DND-41 (cell line): ENCODE measurements around the gene TIPRL.

Source experiments
- ATAC-seq: fragments of 200-7000 bp; cut with Tn5 transposase; 3 replicates; pipeline ENCODE4 v1.9.1; 2021; ENCODE audit warnings: low read depth; ENCODE audit not compliant: insufficient read depth
- DNase-seq: peaks from one replicate; pipeline ENCODE4 v3.0.0-alpha.2; 2020
- H2AFZ ChIP-seq: 2 replicates; pipeline ENCODE4 v1.6.0; 2012; ENCODE audit warnings: low read depth, low read length
- H3K27ac ChIP-seq: 2 replicates; pipeline ENCODE4 v1.5.1; 2012; ENCODE audit warnings: low read length, inconsistent platforms
- H3K27me3 ChIP-seq: fragments of 200-600 bp; sonication (generic); 2 replicates; pipeline ENCODE4 v1.6.0; 2012; ENCODE audit warnings: low read length, mild to moderate bottlenecking, inconsistent platforms; ENCODE audit not compliant: insufficient read depth, poor library complexity
- H3K36me3 ChIP-seq: 2 replicates; pipeline ENCODE4 v1.5.1; 2012; ENCODE audit warnings: low read length, inconsistent platforms; ENCODE audit not compliant: insufficient read depth
- H3K4me1 ChIP-seq: 2 replicates; pipeline ENCODE4 v1.5.1; 2012; ENCODE audit warnings: mild to moderate bottlenecking, low read length; ENCODE audit not compliant: insufficient read depth
- H3K4me2 ChIP-seq: 2 replicates; pipeline ENCODE4 v1.6.0; 2012; ENCODE audit warnings: mild to moderate bottlenecking, moderate library complexity, low read length, inconsistent platforms; ENCODE audit not compliant: insufficient read depth
- H3K4me3 ChIP-seq, 2 experiments: fragments of 200-600 bp in 1 of 2; shearing (Covaris generic) in 1 of 2; 2 replicates each; pipeline ENCODE4 v1.5.1; 2012 to 2016; ENCODE audit warnings: inconsistent platforms in 2 of 2, low read length in 2 of 2, mild to moderate bottlenecking in 2 of 2, low read depth in 1 of 2, moderate library complexity in 1 of 2
- H3K79me2 ChIP-seq: 2 replicates; pipeline ENCODE4 v1.6.0; 2012; ENCODE audit warnings: low read length, inconsistent platforms; ENCODE audit not compliant: insufficient read depth
- H3K9ac ChIP-seq: 2 replicates; pipeline ENCODE4 v1.6.0; 2012; ENCODE audit warnings: low read depth, mild to moderate bottlenecking, inconsistent platforms, low read length, moderate library complexity
- H3K9me3 ChIP-seq: 2 replicates; pipeline ENCODE4 v1.5.1; 2012; ENCODE audit warnings: low read length, moderate library complexity, mild to moderate bottlenecking, inconsistent platforms; ENCODE audit not compliant: insufficient read depth, severe bottlenecking
- H4K20me1 ChIP-seq: 2 replicates; pipeline ENCODE4 v1.6.0; 2012; ENCODE audit warnings: low read length; ENCODE audit not compliant: insufficient read depth
- CTCF ChIP-seq: IDR thresholded peaks from 2 replicates; pipeline ENCODE4 v1.5.1; 2012; ENCODE audit warnings: borderline replicate concordance, low read length, moderate library complexity, mild to moderate bottlenecking; ENCODE audit not compliant: poor library complexity, severe bottlenecking; ENCODE audit errors: extremely low read depth
- EZH2 ChIP-seq: IDR thresholded peaks from 3 replicates; pipeline ENCODE4 v1.6.1; 2012; ENCODE audit warnings: borderline replicate concordance, low read depth, mild to moderate bottlenecking, moderate library complexity, low read length, inconsistent platforms; ENCODE audit not compliant: severe bottlenecking

Gene TIPRL

DNA sequence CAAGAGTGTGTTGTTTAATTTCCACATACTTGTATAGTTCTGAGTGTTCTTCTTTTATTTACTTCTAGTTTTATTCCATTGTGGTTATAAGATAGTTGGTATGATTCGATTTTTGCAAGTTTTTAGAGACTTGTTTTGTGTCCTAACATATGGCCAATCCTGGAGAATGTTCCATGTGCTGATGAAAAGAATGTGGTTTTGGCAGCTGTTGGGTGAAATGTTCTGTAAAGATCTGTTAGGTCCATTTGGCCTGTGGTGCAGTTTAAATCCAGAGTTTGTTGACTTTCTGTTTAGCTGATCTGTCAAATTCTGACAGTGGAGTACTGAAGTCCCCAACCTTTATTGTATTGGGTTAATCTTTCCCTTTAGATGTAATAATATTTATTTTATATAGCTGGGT lies 19.5 kb upstream of the TIPRL start:
- Histone ChIP-seq H3K9me3 (peaks cover 3% of the 10 kb centered on the region), H4K20me1 (no peaks in the 10 kb centered on the region), H2AFZ (no peak overlapping the region), H3K4me3 (no peak overlapping the region), H3K4me1 (no peaks in the 10 kb centered on the region), H3K79me2 (no peaks in the 10 kb centered on the region), H3K27ac (no peak overlapping the region), H3K4me2 (no peak overlapping the region), H3K36me3 (no peaks in the 10 kb centered on the region), H3K27me3 (no peaks in the 10 kb centered on the region), H3K9ac (no peak overlapping the region)
- DNase-seq (no peak), ATAC-seq (no peak)
- TF ChIP-seq EZH2, result no peak
- TF ChIP-seq CTCF, result no peak

GRCh38 chr1:168159979-168160378 lies 18.8 kb upstream of the TIPRL start:
- no peak overlapping the region for H3K9ac ChIP-seq
- H3K79me2 ChIP-seq, result no peaks in the 10 kb centered on the region
- no peak overlapping the region for H2AFZ ChIP-seq
- H3K27ac ChIP-seq, result no peak overlapping the region
- DNase-seq (no peak), ATAC-seq (no peak)
- H3K36me3 ChIP-seq, result no peaks in the 10 kb centered on the region
- no peaks in the 10 kb centered on the region for H4K20me1 ChIP-seq
- H3K4me1 ChIP-seq, result no peaks in the 10 kb centered on the region
- no peak for TF ChIP-seq EZH2
- no peak for TF ChIP-seq CTCF
- H3K9me3 ChIP-seq, result peaks cover 3% of the 10 kb centered on the region
- H3K4me2 ChIP-seq, result no peak overlapping the region
- H3K27me3 ChIP-seq, result no peaks in the 10 kb centered on the region
- H3K4me3 ChIP-seq, result no peak overlapping the region

GRCh38 chr1:168161459-168161858 lies 17.3 kb upstream of the TIPRL start:
- H3K9ac ChIP-seq, result no peak overlapping the region
- no peaks in the 10 kb centered on the region for H4K20me1 ChIP-seq
- no peak for DNase-seq
- H3K9me3 ChIP-seq, result peaks cover 3% of the 10 kb centered on the region
- no peaks in the 10 kb centered on the region for H3K36me3 ChIP-seq
- H3K27me3 ChIP-seq, result no peaks in the 10 kb centered on the region
- H3K79me2 ChIP-seq, result no peaks in the 10 kb centered on the region
- H3K4me3 ChIP-seq, result no peak overlapping the region
- H3K4me1 ChIP-seq, result no peaks in the 10 kb centered on the region
- no peak for TF ChIP-seq EZH2
- TF ChIP-seq CTCF, result no peak
- H3K27ac ChIP-seq, result no peak overlapping the region
- no peak overlapping the region for H2AFZ ChIP-seq
- no peak for ATAC-seq
- H3K4me2 ChIP-seq, result no peak overlapping the region

GRCh38 chr1:168163670-168164069 lies 15.1 kb upstream of the TIPRL start:
- TF ChIP-seq CTCF (no peak), EZH2 (no peak)
- Histone ChIP-seq H3K4me1 (no peaks in the 10 kb centered on the region), H4K20me1 (no peaks in the 10 kb centered on the region), H3K79me2 (no peaks in the 10 kb centered on the region), H3K27ac (no peak overlapping the region), H3K27me3 (no peaks in the 10 kb centered on the region), H3K9me3 (peaks cover 3% of the 10 kb centered on the region), H3K36me3 (no peaks in the 10 kb centered on the region), H3K4me2 (no peak overlapping the region), H2AFZ (no peak overlapping the region), H3K4me3 (no peak overlapping the region), H3K9ac (no peak overlapping the region)
- DNase-seq, result no peak
- no peak for ATAC-seq
